T-cell (primary cell): ENCODE results near the gene DNAJB8. TPM values are rescaled to one million over a fixed set of nuclear protein-coding genes. Genes with fewer than 3 reads are reported as not detected.

ENCODE experiments used
- ATAC-seq, 4 experiments: fragments of 200-7000 bp in 3 of 4; fragments of 150-1000 bp in 1 of 4; cut with Tn5 transposase; replicated peaks in 1 of 4; 1 replicate in 3 of 4; 2 replicates in 1 of 4; pipeline ENCODE4 v1.10.0; 2021; ENCODE audit warnings: moderate library complexity in 3 of 4, mild to moderate bottlenecking in 2 of 4, moderate number of reproducible peaks in 1 of 4
- CTCF ChIA-PET, 2 donors: fragments of 300-600 bp; sonication (Branson Sonifier 250); formaldehyde crosslinking; loops; one replicate each; lab custom pipeline; 2022; ENCODE audit warnings: antibody characterized with exemption in 2 of 2; lab: Charles Lee
- POLR2A ChIA-PET, 2 donors: fragments of 300-600 bp; sonication (Branson Sonifier 250); formaldehyde crosslinking; loops; one replicate each; lab custom pipeline; 2022; ENCODE audit warnings: antibody characterized with exemption in 2 of 2; lab: Charles Lee
- DNase-seq, 35 experiments: peaks; one replicate each; pipeline versions ENCODE4 v3.0.0 to v3.0.0-alpha.2; 2013 to 2023
- H3K27ac ChIP-seq: one replicate; pipeline ENCODE4 v1.5.1; 2013; ENCODE audit warnings: low read length
- H3K27me3 ChIP-seq, 2 experiments: replicated peaks in 1 of 2; 1 replicate in 1 of 2; 2 replicates in 1 of 2; pipeline versions ENCODE4 v1.6.1 to v1.7.0; 2013; ENCODE audit warnings: low read length in 1 of 2, mixed read lengths in 1 of 2; ENCODE audit not compliant: control insufficient read depth in 2 of 2, insufficient read depth in 2 of 2; ENCODE audit errors: extremely low read depth in 1 of 2
- H3K36me3 ChIP-seq, 2 donors: 1 replicate in 1 of 2; 2 replicates in 1 of 2; pipeline versions ENCODE4 v1.6.1 to v1.7.0; 2013; ENCODE audit warnings: low read length in 1 of 2; ENCODE audit not compliant: control insufficient read depth in 2 of 2, insufficient read depth in 1 of 2; ENCODE audit errors: extremely low read depth in 1 of 2
- H3K4me1 ChIP-seq, 2 experiments: 1 replicate in 1 of 2; 2 replicates in 1 of 2; pipeline versions ENCODE4 v1.6.1 to v1.7.0; 2013; ENCODE audit warnings: low read length in 2 of 2, mixed read lengths in 1 of 2; ENCODE audit not compliant: insufficient read depth in 2 of 2, control insufficient read depth in 1 of 2; ENCODE audit errors: extremely low read depth in 1 of 2
- H3K4me3 ChIP-seq, 2 donors: 1 replicate in 1 of 2; 2 replicates in 1 of 2; pipeline versions ENCODE4 v1.5.1 to v1.7.0; 2013; ENCODE audit warnings: mild to moderate bottlenecking in 2 of 2, low read length in 1 of 2, moderate library complexity in 1 of 2; ENCODE audit not compliant: control insufficient read depth in 1 of 2; ENCODE audit errors: extremely low read depth in 1 of 2
- H3K9me3 ChIP-seq: 2 replicates; pipeline ENCODE4 v1.7.0; 2013
- H3K27ac Mint-ChIP-seq, 2 donors: one replicate each; pipeline ENCODE4 v1.8.0; 2020 to 2021; ENCODE audit warnings: mild to moderate bottlenecking in 2 of 2, mixed read lengths in 2 of 2
- H3K27me3 Mint-ChIP-seq, 2 donors: one replicate each; pipeline ENCODE4 v1.8.0; 2021 to 2022; ENCODE audit warnings: mixed read lengths in 2 of 2
- H3K36me3 Mint-ChIP-seq: one replicate; pipeline ENCODE4 v1.8.0; 2021; ENCODE audit warnings: mixed read lengths
- H3K4me1 Mint-ChIP-seq, 3 donors: one replicate each; pipeline ENCODE4 v1.8.0; 2020 to 2022; ENCODE audit warnings: mixed read lengths in 3 of 3, mild to moderate bottlenecking in 1 of 3
- H3K4me3 Mint-ChIP-seq, 3 donors: one replicate each; pipeline ENCODE4 v1.8.0; 2020 to 2022; ENCODE audit warnings: mild to moderate bottlenecking in 3 of 3, mixed read lengths in 3 of 3, moderate library complexity in 3 of 3
- H3K9me3 Mint-ChIP-seq, 3 donors: one replicate each; pipeline ENCODE4 v1.8.0; 2020 to 2022; ENCODE audit warnings: mixed read lengths in 3 of 3
- WGBS: methylation state at CpG from one replicate; pipeline ENCODE4 v1.1.5; 2013; ENCODE audit warnings: missing lambda C conversion rate; ENCODE audit not compliant: insufficient coverage; 5-methylcytosine and 5-hydroxymethylcytosine counted together
- total RNA-seq, 35 experiments: library from RNA in 6 of 35; stranded (reverse) in 6 of 35; fragments of 120-200 nt in 1 of 35; gene quantifications; one replicate each; pipeline versions ENCODE4 v1.2.1 to v1.2.4 and lab custom pipeline; 2013 to 2026

Gene DNAJB8
- total RNA-seq, 5 donors from 2014 or later (not counting 1 experiment from before 2014, with no cell fraction given) = not detected

- 100% methylated on average over 1 of the region's 2 CpGs for whole genome bisulfite sequencing
- ATAC-seq (no peak), DNase-seq (no peak)
- H3K27ac Mint-ChIP-seq = no peak overlapping the region
- H3K36me3 Mint-ChIP-seq = no peaks in the 10 kb centered on the region
- no peaks in the 10 kb centered on the region for H3K36me3 ChIP-seq
- ChIA-PET POLR2A (no interaction called here), CTCF (no interaction called here)
- H3K9me3 Mint-ChIP-seq = no peaks in the 10 kb centered on the region
- no peaks in the 10 kb centered on the region for H3K27me3 ChIP-seq
- no peak overlapping the region for H3K27ac ChIP-seq
- no peak overlapping the region for H3K4me3 ChIP-seq
- no peaks in the 10 kb centered on the region for H3K27me3 Mint-ChIP-seq
- no peaks in the 10 kb centered on the region for H3K4me1 ChIP-seq
- no peak overlapping the region for H3K4me3 Mint-ChIP-seq
- H3K9me3 ChIP-seq = no peaks in the 10 kb centered on the region
- peaks cover 0 to 7% (median 0%) of the 10 kb centered on the region in 3 donors for H3K4me1 Mint-ChIP-seq
Observed at GRCh38 chr3:128418900-128419299, 47.8 kb downstream of the DNAJB8 start.

- no peaks in the 10 kb centered on the region for H3K9me3 ChIP-seq
- POLR2A ChIA-PET = no interaction called here
- Mint-ChIP-seq H3K36me3 (no peaks in the 10 kb centered on the region), H3K27me3 (no peaks in the 10 kb centered on the region), H3K4me1 (peaks cover 0 to 7% (median 0%) of the 10 kb centered on the region in 3 donors), H3K27ac (no peak overlapping the region), H3K9me3 (no peaks in the 10 kb centered on the region), H3K4me3 (no peak overlapping the region)
- no peak for ATAC-seq
- H3K27me3 ChIP-seq = no peaks in the 10 kb centered on the region
- H3K36me3 ChIP-seq = peaks cover 0 to 2% of the 10 kb centered on the region in 2 donors
- CTCF ChIA-PET = no interaction called here
- no peaks in the 10 kb centered on the region for H3K4me1 ChIP-seq
- no peak overlapping the region for H3K4me3 ChIP-seq
- DNase-seq = peak in 6 of 35 experiments; percentile 5 to 31 (median 18)
- WGBS = 86% methylated on average over 12 of the region's 12 CpGs
- no peak overlapping the region for H3K27ac ChIP-seq
Observed at GRCh38 chr3:128416578-128417211, 50.0 kb downstream of the DNAJB8 start.

- H3K27me3 Mint-ChIP-seq = no peaks in the 10 kb centered on the region
- H3K4me3 ChIP-seq = no peak overlapping the region
- H3K9me3 Mint-ChIP-seq = no peaks in the 10 kb centered on the region
- ATAC-seq (no peak), DNase-seq (peak in 9 of 35 experiments; percentile 10 to 39 (median 22))
- no peaks in the 10 kb centered on the region for H3K36me3 Mint-ChIP-seq
- H3K9me3 ChIP-seq = no peaks in the 10 kb centered on the region
- H3K4me3 Mint-ChIP-seq = no peak overlapping the region
- POLR2A ChIA-PET = no interaction called here
- peaks cover 0 to 2% of the 10 kb centered on the region in 2 donors for H3K36me3 ChIP-seq
- H3K4me1 Mint-ChIP-seq = peaks cover 0 to 7% (median 0%) of the 10 kb centered on the region in 3 donors
- no peak overlapping the region for H3K27ac ChIP-seq
- H3K27me3 ChIP-seq = no peaks in the 10 kb centered on the region
- CTCF ChIA-PET = no interaction called here
- no peak overlapping the region for H3K27ac Mint-ChIP-seq
- WGBS = 92% methylated on average over 13 of the region's 19 CpGs
- H3K4me1 ChIP-seq = no peaks in the 10 kb centered on the region
Observed at GRCh38 chr3:128415773-128416577, 50.7 kb downstream of the DNAJB8 start.

- H3K27me3 Mint-ChIP-seq = no peaks in the 10 kb centered on the region
Observed at GRCh38 chr3:128415200-128415772, 51.4 kb downstream of the DNAJB8 start.

GRCh38 chr3:128413413-128414205 lies 53.1 kb downstream of the DNAJB8 start:
- Histone ChIP-seq H3K4me1 (no peaks in the 10 kb centered on the region), H3K4me3 (no peak overlapping the region), H3K36me3 (peaks cover 2 to 3% of the 10 kb centered on the region in 2 donors), H3K9me3 (no peaks in the 10 kb centered on the region), H3K27me3 (no peaks in the 10 kb centered on the region), H3K27ac (no peak overlapping the region)
- Mint-ChIP-seq H3K36me3 (no peaks in the 10 kb centered on the region), H3K27ac (no peak overlapping the region), H3K4me3 (no peak overlapping the region), H3K4me1 (peaks cover 0 to 7% (median 0%) of the 10 kb centered on the region in 3 donors), H3K9me3 (no peaks in the 10 kb centered on the region), H3K27me3 (no peaks in the 10 kb centered on the region)
- ChIA-PET CTCF (no interaction called here), POLR2A (no interaction called here)
- DNase-seq = no peak
- WGBS = 88% methylated on average over 19 of the region's 24 CpGs
- ATAC-seq = peak in 1 of 4 experiments; percentile 18

More at GRCh38 chr3:128415200-128415772, 51.4 kb downstream of the DNAJB8 start:
- no peak overlapping the region for H3K27ac Mint-ChIP-seq
- H3K36me3 Mint-ChIP-seq = no peaks in the 10 kb centered on the region
- H3K9me3 Mint-ChIP-seq = no peaks in the 10 kb centered on the region
- no peaks in the 10 kb centered on the region for H3K27me3 ChIP-seq
- peaks cover 0 to 2% of the 10 kb centered on the region in 2 donors for H3K36me3 ChIP-seq
- DNase-seq (peak in 2 of 35 experiments; percentile 8 to 13), ATAC-seq (no peak)
- POLR2A ChIA-PET = no interaction called here
- no peaks in the 10 kb centered on the region for H3K4me1 ChIP-seq
- 91% methylated on average over 14 of the region's 16 CpGs for WGBS
- H3K4me3 ChIP-seq = no peak overlapping the region
- H3K9me3 ChIP-seq = no peaks in the 10 kb centered on the region
- H3K4me3 Mint-ChIP-seq = no peak overlapping the region
- CTCF ChIA-PET = interaction anchor here in 1 of 2 donors (0.6 kb wide), 1 partner anchor 1598 kb away, joined by 3 read pairs; no protein-coding TSS in a partner anchor
- H3K4me1 Mint-ChIP-seq = peaks cover 0 to 7% (median 0%) of the 10 kb centered on the region in 3 donors
- no peak overlapping the region for H3K27ac ChIP-seq

GRCh38 chr3:128413003-128413370 lies 53.7 kb downstream of the DNAJB8 start:
- Histone ChIP-seq H3K4me3 (no peak overlapping the region), H3K4me1 (no peaks in the 10 kb centered on the region), H3K27ac (no peak overlapping the region), H3K9me3 (no peaks in the 10 kb centered on the region), H3K27me3 (no peaks in the 10 kb centered on the region), H3K36me3 (peaks cover 3 to 4% of the 10 kb centered on the region in 2 donors)
- no peaks in the 10 kb centered on the region for H3K27me3 Mint-ChIP-seq
- 77% methylated on average over 6 of the region's 8 CpGs for WGBS
- H3K4me3 Mint-ChIP-seq = no peak overlapping the region
- H3K4me1 Mint-ChIP-seq = peaks cover 0 to 7% (median 0%) of the 10 kb centered on the region in 3 donors
- H3K27ac Mint-ChIP-seq = no peak overlapping the region
- ATAC-seq (no peak), DNase-seq (no peak)
- CTCF ChIA-PET = no interaction called here
- no peaks in the 10 kb centered on the region for H3K9me3 Mint-ChIP-seq
- POLR2A ChIA-PET = no interaction called here
- peaks cover 3% of the 10 kb centered on the region for H3K36me3 Mint-ChIP-seq
